ENCODE measurements around the gene KLHDC9. TPM values are rescaled to one million over a fixed set of nuclear protein-coding genes. Genes with fewer than 3 reads are reported as not detected.

KLHDC9 gene
- polyA plus RNA-seq, 1 experiment = 5.8 TPM

GRCh38 chr1:161139766-161140165 lies 41.6 kb downstream of the KLHDC9 start:
- POLR2A ChIA-PET = no interaction called here
- DNase-seq (ENCODE audit: low read depth) = no peak
- CTCF ChIA-PET = interaction anchor here (0.6 to 3.8 kb wide), 5 partner anchors 10 to 148 kb away, joined by 3 to 36 read pairs (median 4); partner anchors contain the start of gene PPOX
- Histone ChIP-seq H3K4me3 (ENCODE audit: low read depth, low read length) (no peak overlapping the region), H3K36me3 (ENCODE audit: control insufficient read depth, insufficient read depth, low read length) (no peaks in the 10 kb centered on the region), H3K27me3 (ENCODE audit: control insufficient read depth, insufficient read depth, low read length) (no peaks in the 10 kb centered on the region)
- peak; percentile 63 for TF ChIP-seq CTCF (IDR thresholded peaks at IDR 0.05; ENCODE audit: insufficient read depth, low read depth, low read length)

DNA sequence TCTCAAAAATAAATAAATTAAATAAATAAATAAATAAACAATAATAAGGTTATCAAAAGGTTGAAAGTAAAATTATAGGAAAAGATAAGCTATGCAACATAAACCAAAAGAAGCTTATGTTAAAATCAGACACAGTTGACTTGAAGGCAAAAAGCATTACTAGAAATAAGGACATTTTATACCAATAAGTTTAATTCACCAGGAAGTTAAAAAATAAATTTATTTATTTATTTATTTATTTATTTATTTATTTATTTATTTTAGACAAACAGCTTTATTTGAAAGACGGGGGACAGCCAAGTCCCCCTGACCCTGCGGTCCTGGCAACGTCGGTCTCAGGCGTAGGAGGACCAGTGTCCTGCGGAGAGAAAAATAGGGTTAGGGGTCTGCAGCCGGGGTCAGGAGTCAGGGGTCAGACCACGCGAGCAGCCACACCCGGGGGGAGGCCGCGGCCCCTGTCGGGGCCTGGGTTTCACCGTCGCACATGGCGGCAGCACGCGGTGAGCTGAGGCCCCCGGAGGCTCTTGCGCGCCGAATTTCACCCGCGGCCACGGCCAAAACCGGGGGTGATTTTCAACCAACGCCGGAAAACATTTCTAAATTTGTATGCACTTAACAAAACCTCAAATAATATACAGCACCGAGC lies 42.7 kb downstream of the KLHDC9 start:
- H3K36me3 ChIP-seq (ENCODE audit: control insufficient read depth, insufficient read depth, low read length) = no peaks in the 10 kb centered on the region
- H3K27me3 ChIP-seq (ENCODE audit: control insufficient read depth, insufficient read depth, low read length) = no peaks in the 10 kb centered on the region
- no peak overlapping the region for H3K4me3 ChIP-seq (ENCODE audit: low read depth, low read length)
- CTCF ChIA-PET = interaction anchor here (0.9 to 3.8 kb wide), 9 partner anchors 8 to 145 kb away, joined by 3 to 36 read pairs (median 4); partner anchors contain the start of gene PPOX
- DNase-seq (ENCODE audit: low read depth) = no peak
- POLR2A ChIA-PET = interaction anchor here (0.6 kb wide), 1 partner anchor 32 kb away, joined by 3 read pairs; no protein-coding TSS in a partner anchor
- no peak for TF ChIP-seq CTCF (IDR thresholded peaks at IDR 0.05; ENCODE audit: insufficient read depth, low read depth, low read length)

DNA sequence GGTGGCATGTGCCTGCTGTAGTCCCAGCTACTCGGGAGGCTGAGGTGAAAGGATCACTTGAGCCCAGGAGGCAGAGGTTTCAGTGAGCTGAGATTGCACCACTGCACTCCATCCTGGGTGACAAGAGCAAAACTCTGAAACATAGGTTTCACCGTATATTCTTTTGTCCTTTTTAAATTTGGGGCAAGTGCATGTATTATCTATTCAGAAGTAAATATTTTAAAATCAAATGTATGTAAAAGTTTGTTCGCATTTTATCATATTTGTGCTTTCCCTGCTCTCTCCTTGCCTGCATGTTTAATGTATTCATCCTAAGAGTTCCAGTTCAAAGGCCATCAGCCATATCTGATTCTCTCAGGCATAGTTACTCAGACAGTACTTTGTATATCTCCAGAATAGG lies 47.7 kb downstream of the KLHDC9 start:
- Histone ChIP-seq H3K4me3 (ENCODE audit: low read depth, low read length) (no peak overlapping the region), H3K27me3 (ENCODE audit: control insufficient read depth, insufficient read depth, low read length) (no peaks in the 10 kb centered on the region), H3K36me3 (ENCODE audit: control insufficient read depth, insufficient read depth, low read length) (no peaks in the 10 kb centered on the region)
- no peak for DNase-seq (ENCODE audit: low read depth)
- POLR2A ChIA-PET = interaction anchor here (0.6 kb wide), 1 partner anchor 754 kb away, joined by 3 read pairs; no protein-coding TSS in a partner anchor
- no peak for TF ChIP-seq CTCF (IDR thresholded peaks at IDR 0.05; ENCODE audit: insufficient read depth, low read depth, low read length)
- CTCF ChIA-PET = no interaction called here

Small RNAs within 50 kb of the gene (small RNA-seq; reads per million reads assigned to genes)
- gene RF01225 (ENCODE audit: insufficient read length, low read depth, low replicate concordance) = not detected

Other genes with a start within 250 kb of the KLHDC9 start
- not detected in 2 replicates for gene CD244, start 235.5 kb upstream of the KLHDC9 start, polyA plus RNA-seq (2011; rRNA removed)
- gene ITLN1, start 213.2 kb upstream of the KLHDC9 start, polyA plus RNA-seq (2011; rRNA removed) = not detected in 2 replicates
- not detected in 2 replicates for gene ITLN2, start 143.6 kb upstream of the KLHDC9 start, polyA plus RNA-seq (2011; rRNA removed)
- gene F11R, start 77.2 kb upstream of the KLHDC9 start, polyA plus RNA-seq (2011; rRNA removed) = 1.3 and 1.8 TPM in 2 replicates
- gene TSTD1, start 59.4 kb upstream of the KLHDC9 start, polyA plus RNA-seq (2011; rRNA removed) = 0.22 and 0.26 TPM in 2 replicates
- gene USF1, start 52.4 kb upstream of the KLHDC9 start, polyA plus RNA-seq (2011; rRNA removed) = 33.0 and 40.4 TPM in 2 replicates
- not detected in 2 replicates for gene ARHGAP30, start 28.5 kb upstream of the KLHDC9 start, polyA plus RNA-seq (2011; rRNA removed)
- gene NECTIN4, start 8.8 kb upstream of the KLHDC9 start, polyA plus RNA-seq (2011; rRNA removed) = 0.05 TPM in 1 of 2 replicates, not detected in the other
- 32.9 and 66.0 TPM in 2 replicates for gene PFDN2, start 19.7 kb downstream of the KLHDC9 start, polyA plus RNA-seq (2011; rRNA removed)
- 24.2 and 36.7 TPM in 2 replicates for gene NIT1, start 19.7 kb downstream of the KLHDC9 start, polyA plus RNA-seq (2011; rRNA removed)
- gene DEDD, start 34.3 kb downstream of the KLHDC9 start, polyA plus RNA-seq (2011; rRNA removed) = 46.4 and 74.0 TPM in 2 replicates
- gene UFC1, start 55.6 kb downstream of the KLHDC9 start, polyA plus RNA-seq (2011; rRNA removed) = 89.4 and 134 TPM in 2 replicates
- 13.5 and 19.3 TPM in 2 replicates for gene USP21, start 61.1 kb downstream of the KLHDC9 start, polyA plus RNA-seq (2011; rRNA removed)
- 17.6 and 29.7 TPM in 2 replicates for gene PPOX, start 68.1 kb downstream of the KLHDC9 start, polyA plus RNA-seq (2011; rRNA removed)
- gene B4GALT3, start 79.1 kb downstream of the KLHDC9 start, polyA plus RNA-seq (2011; rRNA removed) = 24.7 and 39.0 TPM in 2 replicates
- gene ADAMTS4, start 100.7 kb downstream of the KLHDC9 start, polyA plus RNA-seq (2011; rRNA removed) = 0.99 and 1.3 TPM in 2 replicates
- 129 TPM in 2 replicates for gene NDUFS2, start 104.0 kb downstream of the KLHDC9 start, polyA plus RNA-seq (2011; rRNA removed)
- 0.38 and 0.47 TPM in 2 replicates for gene FCER1G, start 116.9 kb downstream of the KLHDC9 start, polyA plus RNA-seq (2011; rRNA removed)
- gene APOA2, start 125.3 kb downstream of the KLHDC9 start, polyA plus RNA-seq (2011; rRNA removed) = not detected in 2 replicates
- 9.6 and 13.1 TPM in 2 replicates for gene TOMM40L, start 127.7 kb downstream of the KLHDC9 start, polyA plus RNA-seq (2011; rRNA removed)
- not detected in 2 replicates for gene NR1I3, start 139.8 kb downstream of the KLHDC9 start, polyA plus RNA-seq (2011; rRNA removed)
- gene PCP4L1, start 160.4 kb downstream of the KLHDC9 start, polyA plus RNA-seq (2011; rRNA removed) = not detected in 2 replicates
- gene MPZ, start 211.6 kb downstream of the KLHDC9 start, polyA plus RNA-seq (2011; rRNA removed) = 0.42 and 0.69 TPM in 2 replicates
- gene SDHC, start 216.0 kb downstream of the KLHDC9 start, polyA plus RNA-seq (2011; rRNA removed) = 275 and 315 TPM in 2 replicates